ENCODE data around the gene IMMP2L.

Gene IMMP2L

GRCh38 chr7:110894111-110894510, 668.2 kb downstream of the IMMP2L start:
- DNase-seq: no peak

- no peak for DNase-seq
These were observed 671.1 kb downstream of the IMMP2L start for GRCh38 chr7:110891197-110891596.

GRCh38 chr7:110890101-110890500, 672.2 kb downstream of the IMMP2L start:
- DNase-seq: no peak

GRCh38 chr7:110889335-110889734, 673.0 kb downstream of the IMMP2L start:
- no peak for DNase-seq

- DNase-seq: no peak
These were observed 673.7 kb downstream of the IMMP2L start for GRCh38 chr7:110888641-110889040.

- no peak for DNase-seq
These were observed 676.8 kb downstream of the IMMP2L start for GRCh38 chr7:110885474-110885873.

- no peak for DNase-seq
These were observed 680.6 kb downstream of the IMMP2L start for GRCh38 chr7:110881721-110882120.

GRCh38 chr7:110880971-110881370, 681.3 kb downstream of the IMMP2L start:
- no peak for DNase-seq

GRCh38 chr7:110877016-110877415, 685.3 kb downstream of the IMMP2L start:
- DNase-seq: peak; percentile 64

GRCh38 chr7:110875346-110875745, 686.9 kb downstream of the IMMP2L start:
- no peak for DNase-seq

- DNase-seq: no peak
These were observed 690.4 kb downstream of the IMMP2L start for GRCh38 chr7:110871856-110872255.

- DNase-seq: peak; percentile 11
These were observed 691.4 kb downstream of the IMMP2L start for GRCh38 chr7:110870926-110871325.

- DNase-seq: peak; percentile 14
These were observed 693.8 kb downstream of the IMMP2L start for GRCh38 chr7:110868458-110868857.

GRCh38 chr7:110867771-110868170, 694.5 kb downstream of the IMMP2L start:
- no peak for DNase-seq

- DNase-seq: no peak
These were observed 699.0 kb downstream of the IMMP2L start for GRCh38 chr7:110863258-110863657.

- no peak for DNase-seq
These were observed 701.1 kb downstream of the IMMP2L start for GRCh38 chr7:110861163-110861562.

GRCh38 chr7:110857106-110857505, 705.2 kb downstream of the IMMP2L start:
- no peak for DNase-seq

GRCh38 chr7:110856704-110857103, 705.6 kb downstream of the IMMP2L start:
- no peak for DNase-seq

GRCh38 chr7:110854651-110855050, 707.6 kb downstream of the IMMP2L start:
- DNase-seq: no peak

GRCh38 chr7:110854166-110854565, 708.1 kb downstream of the IMMP2L start:
- DNase-seq: no peak

- DNase-seq: no peak
These were observed 709.0 kb downstream of the IMMP2L start for GRCh38 chr7:110853263-110853662.

- DNase-seq: no peak
These were observed 709.9 kb downstream of the IMMP2L start for GRCh38 chr7:110852156-110852940.

- no peak for DNase-seq
These were observed 712.1 kb downstream of the IMMP2L start for GRCh38 chr7:110850224-110850623.

- DNase-seq: no peak
These were observed 719.5 kb downstream of the IMMP2L start for GRCh38 chr7:110842796-110843195.

Measured in NCI-H446 treated with DMSO at 0.1 percent for 48 hours (cell line).